ENCODE measurements around the gene IFNA1. TPM values are rescaled to one million over a fixed set of nuclear protein-coding genes. Genes with fewer than 3 reads are reported as not detected.
"Not testable (repeated sequence)": the region's sequence is repeated elsewhere in the genome, so short reads cannot be mapped to it uniquely, and the experiment has no call there.

IFNA1 gene
- polyA plus RNA-seq, 1 donor (not counting 4 experiments of a cell fraction or from before 2014, with no cell fraction given), result not detected

- H3K36me3 ChIP-seq (ENCODE audit: control insufficient read depth in 2 of 2, extremely low read depth in 1 of 2, insufficient read depth in 2 of 2, low read length in 2 of 2), result no peaks in the 10 kb centered on the region
- H3K9ac ChIP-seq (ENCODE audit: control insufficient read depth, extremely low read depth, insufficient read depth, low read length), result no peak overlapping the region
- no peak overlapping the region for H3K27ac ChIP-seq (ENCODE audit: control insufficient read depth, insufficient read depth, low read length)
- no peaks in the 10 kb centered on the region for H3K9me1 ChIP-seq (ENCODE audit: control insufficient read depth, extremely low read depth, insufficient read depth, low read length)
- no peaks in the 10 kb centered on the region for H4K20me1 ChIP-seq (ENCODE audit: control insufficient read depth, extremely low read depth, insufficient read depth, low read length)
- H3K9me3 ChIP-seq (ENCODE audit: control insufficient read depth, low read depth, low read length), result no peaks in the 10 kb centered on the region
- dilution Hi-C loops (cut with MboI; ENCODE audit: extremely low pct_ligation_motif_present, low sequenced_read_pairs), result no loop called here
- no peaks in the 10 kb centered on the region for H3K4me1 ChIP-seq (ENCODE audit: control insufficient read depth, extremely low read depth, insufficient read depth, low read length)
- H2AFZ ChIP-seq (ENCODE audit: control insufficient read depth, low read length), result no peak overlapping the region
- no peak for FAIRE-seq
- TF ChIP-seq, protein P1, sequence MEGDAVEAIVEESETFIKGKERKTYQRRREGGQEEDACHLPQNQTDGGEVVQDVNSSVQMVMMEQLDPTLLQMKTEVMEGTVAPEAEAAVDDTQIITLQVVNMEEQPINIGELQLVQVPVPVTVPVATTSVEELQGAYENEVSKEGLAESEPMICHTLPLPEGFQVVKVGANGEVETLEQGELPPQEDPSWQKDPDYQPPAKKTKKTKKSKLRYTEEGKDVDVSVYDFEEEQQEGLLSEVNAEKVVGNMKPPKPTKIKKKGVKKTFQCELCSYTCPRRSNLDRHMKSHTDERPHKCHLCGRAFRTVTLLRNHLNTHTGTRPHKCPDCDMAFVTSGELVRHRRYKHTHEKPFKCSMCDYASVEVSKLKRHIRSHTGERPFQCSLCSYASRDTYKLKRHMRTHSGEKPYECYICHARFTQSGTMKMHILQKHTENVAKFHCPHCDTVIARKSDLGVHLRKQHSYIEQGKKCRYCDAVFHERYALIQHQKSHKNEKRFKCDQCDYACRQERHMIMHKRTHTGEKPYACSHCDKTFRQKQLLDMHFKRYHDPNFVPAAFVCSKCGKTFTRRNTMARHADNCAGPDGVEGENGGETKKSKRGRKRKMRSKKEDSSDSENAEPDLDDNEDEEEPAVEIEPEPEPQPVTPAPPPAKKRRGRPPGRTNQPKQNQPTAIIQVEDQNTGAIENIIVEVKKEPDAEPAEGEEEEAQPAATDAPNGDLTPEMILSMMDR (optimal IDR thresholded peaks at IDR 0.05 in 1 of 3, IDR thresholded peaks at IDR 0.05 in 1 of 3, conservative IDR thresholded peaks at IDR 0.05 in 1 of 3; ENCODE audit: extremely low read depth in 1 of 3, insufficient read depth in 2 of 3, low read length in 3 of 3), result no peak
- TF ChIP-seq EZH2 (IDR thresholded peaks at IDR 0.05; ENCODE audit: low read length), result no peak
- no peak for DNase-seq (ENCODE audit: low read depth, low spot score)
- no peaks in the 10 kb centered on the region for H3K79me2 ChIP-seq (ENCODE audit: control insufficient read depth, insufficient read depth, low read length)
- H3K4me3 ChIP-seq (ENCODE audit: control insufficient read depth in 2 of 3, extremely low read depth in 1 of 3, insufficient read depth in 2 of 3, low read depth in 1 of 3, low read length in 3 of 3), result no peak overlapping the region
- H3K4me2 ChIP-seq (ENCODE audit: control insufficient read depth, extremely low read depth, insufficient read depth, low read depth, low read length), result no peak overlapping the region
- H3K27me3 ChIP-seq (ENCODE audit: control insufficient read depth, extremely low read depth, insufficient read depth, low read length), result no peaks in the 10 kb centered on the region
Observed at GRCh38 chr9:21443849-21444625, 3.8 kb downstream of the IFNA1 start.

GRCh38 chr9:21449312-21449711 is 9.1 kb downstream of the IFNA1 start:
- dilution Hi-C loops (cut with MboI; ENCODE audit: extremely low pct_ligation_motif_present, low sequenced_read_pairs); DNase-seq (ENCODE audit: low read depth, low spot score); H3K36me3 ChIP-seq (ENCODE audit: control insufficient read depth in 2 of 2, extremely low read depth in 1 of 2, insufficient read depth in 2 of 2, low read length in 2 of 2); H3K4me2 ChIP-seq (ENCODE audit: control insufficient read depth, extremely low read depth, insufficient read depth, low read depth, low read length); H3K9me1 ChIP-seq (ENCODE audit: control insufficient read depth, extremely low read depth, insufficient read depth, low read length); H3K9me3 ChIP-seq (ENCODE audit: control insufficient read depth, low read depth, low read length); H3K27me3 ChIP-seq (ENCODE audit: control insufficient read depth, extremely low read depth, insufficient read depth, low read length); H3K9ac ChIP-seq (ENCODE audit: control insufficient read depth, extremely low read depth, insufficient read depth, low read length); H4K20me1 ChIP-seq (ENCODE audit: control insufficient read depth, extremely low read depth, insufficient read depth, low read length); H3K4me1 ChIP-seq (ENCODE audit: control insufficient read depth, extremely low read depth, insufficient read depth, low read length); H3K79me2 ChIP-seq (ENCODE audit: control insufficient read depth, insufficient read depth, low read length); H3K4me3 ChIP-seq (ENCODE audit: control insufficient read depth in 2 of 3, extremely low read depth in 1 of 3, insufficient read depth in 2 of 3, low read depth in 1 of 3, low read length in 3 of 3); H2AFZ ChIP-seq (ENCODE audit: control insufficient read depth, low read length); H3K27ac ChIP-seq (ENCODE audit: control insufficient read depth, insufficient read depth, low read length): not testable (repeated sequence)
- FAIRE-seq, result peak; percentile 29
